ENCODE data around the gene C20orf144.

GRCh38 chr20:33624399-33624798 is 37.7 kb upstream of the C20orf144 start:
- TF ChIP-seq CTCF (IDR thresholded peaks at IDR 0.05) (no peak), POLR2A (IDR thresholded peaks at IDR 0.05) (no peak), POLR2AphosphoS5 (IDR thresholded peaks at IDR 0.05) (no peak), EP300 (IDR thresholded peaks at IDR 0.05) (no peak)
